Glomerular visceral epithelial cell (primary cell): ENCODE results near the gene ZAP70.
A peak's percentile ranks its signal among the peaks of the same experiment; 100 is the strongest.

ENCODE experiments used
- DNase-seq: peaks from one replicate; pipeline ENCODE4 v3.0.0-alpha.2; 2016; ENCODE audit errors: extremely low spot score

ZAP70 gene

DNA sequence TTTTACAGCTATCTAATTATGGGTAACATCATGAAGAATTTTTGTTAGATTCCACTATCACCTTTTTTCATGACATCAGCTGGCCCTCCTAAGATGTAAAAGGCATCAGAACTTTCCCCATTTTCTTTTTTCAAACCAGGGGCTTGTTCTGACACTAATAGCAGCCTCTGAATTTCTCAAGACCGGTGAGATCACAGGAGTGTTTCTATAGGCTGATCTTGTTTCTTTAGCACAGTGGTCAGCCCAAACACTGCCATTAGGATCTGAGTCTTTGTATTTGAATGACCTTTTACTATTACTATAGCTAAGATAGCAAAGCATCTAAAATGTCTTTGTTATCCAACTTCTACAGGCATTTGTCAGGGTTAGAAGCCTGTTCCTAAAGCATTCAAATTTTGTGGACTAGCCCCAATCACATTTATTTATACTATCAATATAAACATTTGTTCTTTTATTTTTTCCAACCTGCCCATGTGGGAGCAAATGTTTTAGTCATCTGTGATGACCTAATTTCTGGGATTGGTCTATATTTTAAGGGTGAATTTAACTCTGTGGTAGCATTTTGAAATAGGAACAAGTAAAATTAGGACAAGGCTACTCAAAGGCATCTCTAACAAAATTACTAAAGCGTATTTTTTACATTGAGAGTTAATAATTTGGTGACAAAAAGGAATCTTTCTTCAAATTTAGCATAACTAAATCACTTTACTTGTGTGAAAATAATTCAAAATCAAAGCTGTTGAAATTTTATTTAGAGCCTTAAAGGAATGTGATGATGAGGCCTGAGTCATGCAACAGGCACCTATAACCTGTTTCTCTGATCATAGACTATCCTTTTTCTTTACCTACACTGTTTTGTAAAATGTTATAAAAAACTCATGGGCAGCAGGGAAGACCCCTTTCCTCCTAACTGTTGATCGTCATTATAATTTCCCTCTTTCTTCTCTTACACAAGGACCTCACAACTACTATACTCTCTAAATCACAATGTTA, 39.3 kb downstream of the ZAP70 start:
- DNase-seq = no peak

DNA sequence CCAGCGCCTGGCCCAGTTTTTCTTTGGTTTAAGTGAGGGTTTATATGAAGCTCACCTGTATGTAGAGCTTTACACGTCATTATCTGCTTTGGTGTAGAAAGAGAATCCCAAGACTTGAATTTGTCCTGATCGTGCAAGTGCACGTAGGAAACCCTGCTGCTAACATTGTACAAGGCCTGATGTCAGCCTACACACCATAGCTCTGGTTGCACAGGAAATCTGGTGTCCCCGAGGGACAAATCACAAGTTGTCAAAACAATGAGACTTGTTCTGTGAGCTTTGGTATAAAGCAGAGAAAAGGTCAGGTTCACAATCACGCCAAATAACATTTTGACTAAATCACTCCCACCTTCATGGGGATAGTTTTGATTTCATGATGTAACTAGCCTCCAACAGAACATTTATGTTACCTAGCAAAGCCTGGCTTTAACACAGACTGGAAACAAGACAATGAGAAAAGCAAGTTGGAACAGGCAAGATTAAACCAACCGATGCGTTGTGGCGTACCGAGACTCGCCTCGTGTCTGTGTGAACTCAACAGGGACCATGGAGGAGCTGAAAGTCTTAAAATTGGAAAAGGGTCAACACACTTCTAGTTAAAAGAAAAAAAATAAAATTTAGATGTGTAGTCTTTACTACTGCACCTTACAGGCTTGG, 41.4 kb downstream of the ZAP70 start:
- DNase-seq = no peak

DNA sequence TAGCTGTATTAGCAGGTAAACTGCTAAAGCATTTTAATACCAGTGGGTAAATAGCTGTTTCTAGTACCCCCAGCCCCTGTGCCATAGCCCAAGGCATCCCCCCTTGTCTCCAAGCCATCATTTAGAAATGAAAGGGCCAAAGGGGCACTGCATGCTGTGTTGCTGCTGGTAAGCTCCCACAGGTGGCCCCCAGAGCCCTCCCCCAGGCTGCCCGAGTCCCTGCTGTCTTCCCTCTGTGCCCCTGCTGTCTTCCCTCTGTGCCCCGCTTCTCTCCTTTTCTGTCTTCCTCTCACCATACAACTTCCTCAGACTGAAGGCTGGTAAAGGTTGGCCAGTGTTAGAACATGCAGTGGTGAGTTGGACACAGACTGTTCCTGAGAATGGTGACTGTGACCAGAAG, 42.1 kb downstream of the ZAP70 start:
- DNase-seq = no peak

GRCh38 chr2:97757062-97757461, 43.7 kb downstream of the ZAP70 start:
- no peak for DNase-seq

- DNase-seq = no peak
These were observed 44.8 kb downstream of the ZAP70 start for GRCh38 chr2:97758131-97758705.

DNA sequence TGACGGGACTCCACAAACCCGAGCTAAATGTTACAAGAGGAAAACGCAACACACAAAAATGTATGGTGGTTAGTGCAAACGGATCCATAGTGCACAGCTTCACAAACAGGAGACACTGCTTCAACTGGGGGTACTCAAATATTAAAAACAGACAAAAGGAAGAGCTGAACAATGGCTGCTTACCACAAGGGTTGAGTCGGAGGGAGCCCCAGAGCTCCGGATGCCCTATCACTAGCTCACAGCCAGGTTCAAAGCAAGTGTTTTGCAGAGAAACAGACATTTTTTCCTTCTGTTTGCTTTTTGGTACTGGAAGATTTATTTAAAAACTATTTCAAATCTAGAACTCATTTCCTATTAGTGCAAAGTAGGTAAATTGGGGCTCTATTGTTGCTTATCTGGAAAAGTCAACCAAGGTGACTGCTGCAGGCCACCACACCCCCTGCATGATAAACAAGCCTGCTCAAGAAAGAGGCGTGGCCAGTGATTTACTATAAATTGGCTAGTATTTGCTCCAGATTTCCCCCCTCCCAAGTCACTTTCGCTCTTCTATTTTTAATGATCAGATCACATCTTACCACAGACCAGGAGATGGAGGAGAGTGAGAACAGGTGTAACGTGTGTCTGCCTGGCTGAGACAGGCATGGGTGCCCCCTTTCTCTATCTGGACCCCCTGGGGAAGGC, 46.5 kb downstream of the ZAP70 start:
- no peak for DNase-seq

- no peak for DNase-seq
These were observed 47.2 kb downstream of the ZAP70 start for GRCh38 chr2:97760480-97761049.

- DNase-seq = no peak
These were observed 47.8 kb downstream of the ZAP70 start for GRCh38 chr2:97761192-97761591.

DNA sequence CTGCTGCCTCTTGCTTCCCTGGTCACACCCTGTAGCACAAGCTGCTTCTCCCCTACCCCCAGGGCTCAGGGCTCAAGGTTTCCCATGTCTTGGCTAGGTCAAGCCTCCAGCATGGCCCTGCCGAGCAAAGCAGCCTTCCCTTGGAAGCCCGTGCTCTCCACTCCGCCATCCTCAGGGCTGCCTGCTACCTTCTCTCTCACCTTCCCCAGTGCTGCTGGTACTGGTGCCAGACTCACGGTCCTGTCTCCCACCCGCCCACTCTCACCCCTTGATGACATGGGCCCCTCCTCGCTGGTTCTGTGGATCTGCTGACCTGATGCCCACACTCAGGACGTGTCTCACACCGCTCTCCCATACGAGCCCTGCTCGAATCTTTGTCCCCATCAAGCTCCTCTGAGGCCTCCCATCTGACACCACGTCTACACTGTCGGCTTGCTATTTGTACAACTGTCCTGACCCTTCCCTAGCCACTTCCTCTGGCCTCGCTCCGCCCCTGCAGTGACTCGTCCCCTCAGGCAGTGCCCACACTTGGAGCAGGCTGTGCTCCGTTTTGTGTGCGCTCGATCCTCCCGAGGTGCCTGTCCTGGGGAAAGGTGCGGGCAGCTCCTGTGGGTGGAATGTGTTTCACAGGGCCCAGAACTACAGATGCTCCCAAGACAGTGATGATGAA, 49.9 kb downstream of the ZAP70 start:
- DNase-seq = no peak

GRCh38 chr2:97764559-97765263, 51.3 kb downstream of the ZAP70 start:
- no peak for DNase-seq

- DNase-seq = peak; percentile 56
These were observed 52.6 kb downstream of the ZAP70 start for GRCh38 chr2:97765933-97766332.

- DNase-seq = no peak
These were observed 53.2 kb downstream of the ZAP70 start for GRCh38 chr2:97766567-97766966.

DNA sequence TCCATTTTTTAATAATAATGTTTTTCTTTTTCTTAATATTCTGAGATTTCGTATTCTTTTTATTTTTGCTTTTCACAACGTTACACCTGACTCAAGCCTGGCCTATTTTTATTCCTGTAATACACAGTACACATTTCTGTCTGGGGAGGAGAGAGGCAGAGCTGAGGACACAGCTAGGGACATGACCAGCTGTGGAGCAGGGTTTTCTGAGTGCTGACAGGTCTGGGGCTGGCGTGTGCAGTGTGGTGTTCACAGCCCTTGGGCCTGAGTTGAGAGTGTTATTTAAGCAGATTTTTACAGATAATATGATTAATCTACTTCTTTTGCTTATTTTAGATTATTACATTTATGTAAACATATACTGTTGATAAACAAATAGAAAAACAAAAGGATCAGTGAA, 55.9 kb downstream of the ZAP70 start:
- DNase-seq = no peak

DNA sequence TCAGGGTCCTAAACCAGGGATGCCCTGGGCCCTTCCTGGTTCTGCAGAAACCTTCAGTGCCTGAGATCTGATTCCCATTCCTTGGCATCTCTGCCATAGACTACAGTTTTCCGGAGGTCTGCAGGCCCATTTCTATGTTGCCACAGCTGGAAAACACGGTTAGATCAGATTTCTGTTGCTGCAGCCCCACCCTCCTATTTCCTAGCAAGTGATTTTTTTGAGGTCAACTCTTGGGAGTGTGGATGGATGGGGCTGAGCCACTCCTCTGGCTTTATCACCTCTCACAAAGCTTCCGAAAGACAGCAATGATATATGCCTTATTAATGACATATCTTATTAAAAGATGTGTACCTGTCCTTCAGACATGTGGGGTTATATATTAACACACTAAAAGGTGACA, 56.3 kb downstream of the ZAP70 start:
- DNase-seq = no peak

- DNase-seq = no peak
These were observed 57.1 kb downstream of the ZAP70 start for GRCh38 chr2:97770445-97770844.

DNA sequence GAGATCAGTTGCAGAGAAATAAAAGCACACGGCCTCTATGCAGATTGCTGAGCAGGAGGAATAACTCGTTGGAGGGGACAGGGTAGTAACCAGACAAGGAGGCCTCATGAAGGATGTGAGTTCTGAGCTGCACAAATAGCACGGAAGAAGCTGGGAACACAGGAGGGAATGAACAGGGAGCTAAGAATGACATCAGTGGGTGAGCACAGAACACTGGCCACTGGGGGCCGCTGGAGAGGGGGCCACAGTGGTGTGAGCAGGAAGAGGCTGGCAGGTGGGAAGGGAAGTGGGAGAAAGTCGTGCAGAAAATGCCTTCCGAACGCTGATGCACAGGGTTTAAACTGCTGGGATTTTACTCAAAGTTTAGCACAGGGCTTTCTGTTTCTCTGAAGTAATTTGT, 61.0 kb downstream of the ZAP70 start:
- peak; percentile 26 for DNase-seq

DNA sequence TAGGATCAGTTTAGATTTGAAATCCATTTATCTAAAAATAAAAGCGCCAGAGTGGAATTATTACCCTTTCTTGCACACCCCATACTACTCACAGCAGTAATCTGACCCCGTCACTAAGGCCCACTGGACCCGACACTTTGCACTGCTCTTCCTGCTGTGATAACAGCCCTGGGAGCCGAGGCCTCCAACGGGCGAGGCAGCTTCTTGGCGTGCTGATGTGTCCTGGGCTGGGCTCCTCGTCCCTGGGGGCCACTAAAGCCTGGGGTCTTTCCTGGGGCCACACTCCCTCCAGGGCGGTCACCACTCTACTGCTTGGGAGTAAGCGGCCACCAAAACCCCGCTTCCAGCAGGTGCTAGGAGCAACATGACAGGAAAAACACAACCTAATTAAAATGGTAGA, 61.7 kb downstream of the ZAP70 start:
- DNase-seq = no peak

DNA sequence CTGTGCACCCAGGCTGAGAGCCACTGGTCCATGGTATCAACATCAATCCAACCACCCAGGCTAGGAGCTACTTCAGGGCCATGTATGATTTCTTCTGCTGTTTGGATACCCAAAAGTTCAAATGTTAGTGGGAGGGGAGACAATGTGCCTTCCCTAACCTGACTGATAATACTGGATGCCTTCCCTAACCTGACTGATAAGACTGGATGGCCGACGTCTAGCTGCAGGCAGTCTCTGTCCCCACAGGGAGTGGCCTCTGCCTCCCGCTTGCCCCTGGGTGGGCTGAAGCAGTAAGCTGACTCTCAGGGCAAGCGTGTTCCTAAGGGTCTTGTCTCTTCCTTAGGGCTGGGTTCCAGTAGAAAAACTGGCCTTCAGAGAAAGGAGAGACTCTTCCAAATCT, 65.8 kb downstream of the ZAP70 start:
- DNase-seq = no peak

- DNase-seq = no peak
These were observed 68.6 kb downstream of the ZAP70 start for GRCh38 chr2:97781981-97782380.

GRCh38 chr2:97784953-97785352, 71.6 kb downstream of the ZAP70 start:
- DNase-seq = no peak

DNA sequence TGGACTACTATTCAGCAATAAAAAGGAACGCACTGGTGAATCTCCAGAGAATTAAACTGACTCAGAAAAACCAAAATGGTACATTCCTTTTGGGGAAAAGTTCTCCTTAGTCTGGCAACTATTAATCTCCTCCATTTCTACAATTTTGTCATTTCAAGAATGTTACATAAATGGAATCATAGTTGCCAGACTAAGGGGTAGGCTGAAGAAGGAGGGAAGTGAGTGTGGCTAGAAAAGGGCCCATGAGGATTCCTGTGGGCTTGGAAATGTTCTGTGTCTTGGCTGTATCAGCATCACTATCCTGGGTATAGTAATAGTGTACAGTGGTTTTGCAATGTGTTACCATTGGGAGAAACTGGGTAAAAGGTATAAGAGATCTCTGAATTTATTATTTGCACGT, 72.4 kb downstream of the ZAP70 start:
- DNase-seq = no peak
